ENCODE data around the gene LAD1. TPM values are rescaled to one million over a fixed set of nuclear protein-coding genes. Genes with fewer than 3 reads are reported as not detected.

The LAD1 gene
- total and polyA plus RNA-seq, 2 of the 13 experiments (the other 11 are each of a cell fraction or from before 2014, with no cell fraction given), result 10.8 to 65.6 TPM

- TF ChIP-seq TFE3 (CRISPR knock-in tag; IDR thresholded peaks at IDR 0.05) (0 out of 2 replicates have a peak, but pooled peaks have one; percentile 23), ZSCAN5A (CRISPR knock-in tag; IDR thresholded peaks at IDR 0.05; ENCODE audit: borderline replicate concordance) (no peak), DNMT3B (CRISPR knock-in tag; conservative IDR thresholded peaks at IDR 0.05) (no peak), NFRKB (IDR thresholded peaks at IDR 0.05) (no peak), ATRX (CRISPR knock-in tag; IDR thresholded peaks at IDR 0.05; ENCODE audit: borderline replicate concordance) (no peak), NCOR1 (IDR thresholded peaks at IDR 0.05; ENCODE audit: borderline replicate concordance, low read length) (no peak), NR3C1 (CRISPR knock-in tag; IDR thresholded peaks at IDR 0.05) (no peak), ZNF234 (CRISPR knock-in tag; conservative IDR thresholded peaks at IDR 0.05) (no peak), AGO1 (IDR thresholded peaks at IDR 0.05; ENCODE audit: low read depth, low read length, poor library complexity, severe bottlenecking) (no peak), KDM1A (CRISPR knock-in tag; IDR thresholded peaks at IDR 0.05) (no peak), MAF1 (CRISPR knock-in tag; IDR thresholded peaks at IDR 0.05; ENCODE audit: borderline replicate concordance) (no peak), ZNF30 (CRISPR knock-in tag; IDR thresholded peaks at IDR 0.05) (no peak), ZNF317 (CRISPR knock-in tag; IDR thresholded peaks at IDR 0.05) (peak; percentile 61; the same call in 1 of the 2 replicates), ZNF670 (CRISPR knock-in tag; IDR thresholded peaks at IDR 0.05; ENCODE audit: borderline replicate concordance) (no peak), TRAFD1 (CRISPR knock-in tag; IDR thresholded peaks at IDR 0.05; ENCODE audit: borderline replicate concordance) (no peak), ZNF660 (CRISPR knock-in tag; IDR thresholded peaks at IDR 0.05; ENCODE audit: borderline replicate concordance, low read depth) (no peak), ZFP1 (CRISPR knock-in tag; IDR thresholded peaks at IDR 0.05) (no peak), ZNF878 (CRISPR knock-in tag; IDR thresholded peaks at IDR 0.05) (no peak), SP5 (CRISPR knock-in tag; IDR thresholded peaks at IDR 0.05; ENCODE audit: borderline replicate concordance, low read depth) (peak; percentile 7; the same call in 1 of the 2 replicates), EP300 (IDR thresholded peaks at IDR 0.05; ENCODE audit: low read depth in 2 of 2, low read length in 2 of 2) (peak; percentile 25 to 33; a peak in 1 of 4 replicates), EP300 (CRISPR knock-in tag; IDR thresholded peaks at IDR 0.05; ENCODE audit: borderline replicate concordance) (no peak), CENPX (CRISPR knock-in tag; IDR thresholded peaks at IDR 0.05) (no peak), POGK (CRISPR knock-in tag; conservative IDR thresholded peaks at IDR 0.05) (peak; percentile 60; the same call in 1 of the 2 replicates), NAIF1 (CRISPR knock-in tag; IDR thresholded peaks at IDR 0.05; ENCODE audit: borderline replicate concordance) (no peak), CBX1 (IDR thresholded peaks at IDR 0.05; ENCODE audit: low read depth) (no peak), GATA4 (IDR thresholded peaks at IDR 0.05; ENCODE audit: borderline replicate concordance, low read depth) (no peak)
These were observed 2.2 kb downstream of the LAD1 start (continued) for GRCh38 chr1:201396861-201397464.

Data from HepG2 (cell line).